ENCODE results near the gene HJV.

Gene HJV

DNA sequence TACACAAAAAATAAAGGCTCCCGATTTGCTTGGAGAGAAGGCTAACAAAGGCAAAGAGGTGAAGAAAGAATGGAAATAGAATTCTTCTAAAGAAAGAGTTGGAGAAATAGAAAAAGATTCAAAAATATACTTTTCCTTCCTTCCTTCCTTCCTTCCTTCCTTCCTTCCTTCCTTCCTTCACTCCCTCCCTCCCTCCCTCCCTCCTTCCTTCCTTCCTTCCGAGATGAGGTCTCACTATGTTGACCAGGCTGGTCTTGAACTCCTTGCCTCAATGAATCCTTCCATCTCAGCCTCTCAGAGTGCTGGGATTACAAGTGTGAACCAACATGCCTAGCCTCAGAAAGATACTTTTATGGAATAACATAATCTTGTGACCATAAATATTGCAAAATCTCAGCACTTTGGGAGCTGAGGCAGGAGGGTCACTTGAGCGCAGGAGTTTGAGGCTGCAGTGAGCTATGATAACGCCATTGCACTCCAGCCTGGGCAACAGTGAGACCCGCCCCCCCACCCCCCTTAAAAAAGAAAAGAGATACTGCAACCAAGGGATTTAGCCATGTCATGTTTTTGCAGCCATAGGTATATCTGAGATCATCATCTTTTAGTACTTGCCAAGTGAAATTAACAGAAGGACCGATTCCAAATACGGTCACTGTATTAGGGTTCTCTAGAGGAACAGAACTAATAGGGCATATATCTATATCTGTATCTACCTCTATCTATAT is 1.0 kb upstream of the HJV start:
- no peak for DNase-seq (ENCODE audit: low read depth in 1 of 2, low spot score in 1 of 2)

GRCh38 chr1:146021050-146021445 is 487 bp downstream of the HJV start:
- DNase-seq (ENCODE audit: low read depth in 1 of 2, low spot score in 1 of 2), result no peak

DNA sequence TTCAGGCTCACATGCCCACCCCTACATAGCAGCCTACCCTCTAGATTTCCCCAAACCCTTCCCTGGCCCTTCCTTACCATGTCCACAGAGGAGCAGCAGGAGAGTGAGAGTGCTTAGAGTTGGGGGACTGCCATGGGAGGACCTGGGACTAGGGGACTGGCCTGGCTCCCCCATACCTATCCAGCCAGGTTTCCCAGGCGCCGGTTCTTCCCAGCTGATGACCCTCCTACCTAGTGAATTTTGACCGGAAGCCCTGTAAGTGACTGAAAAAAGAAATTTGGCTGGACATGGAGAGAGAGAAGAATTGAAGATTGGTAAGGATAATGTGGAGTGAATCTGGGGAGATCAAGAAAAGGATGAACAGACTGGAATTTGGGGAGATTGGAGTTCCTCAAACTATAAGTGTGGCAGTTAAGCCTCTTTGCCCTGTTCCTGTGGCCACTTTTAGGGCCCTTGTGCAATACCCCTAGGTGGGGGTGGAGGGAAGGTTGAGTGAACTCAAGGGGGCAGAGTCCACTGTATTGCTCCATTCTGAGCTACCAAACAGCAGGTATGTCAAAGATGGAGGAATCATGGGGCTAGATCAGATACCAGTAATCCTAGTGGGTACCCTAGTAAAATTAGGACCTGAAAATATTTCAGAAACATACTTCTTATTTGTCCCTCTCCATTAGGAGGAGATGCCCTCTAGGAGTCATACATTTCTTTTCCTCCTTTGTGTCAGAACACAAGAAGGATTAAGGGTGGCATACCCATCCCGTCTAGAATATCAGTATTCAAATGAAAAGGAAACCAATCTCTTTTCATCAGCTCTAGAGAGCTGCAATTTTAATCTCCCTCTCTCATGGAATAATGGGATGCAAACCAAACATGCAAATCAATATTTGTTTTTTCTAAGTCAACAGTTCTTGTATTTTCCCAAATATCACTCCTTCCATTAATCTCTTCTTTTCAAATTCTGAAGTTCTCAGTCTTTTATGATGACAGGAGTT is 1.2 kb downstream of the HJV start:
- DNase-seq (ENCODE audit: low read depth in 1 of 2, low spot score in 1 of 2), result no peak

GRCh38 chr1:146019231-146020057 is 2.1 kb downstream of the HJV start:
- DNase-seq (ENCODE audit: low read depth in 1 of 2, low spot score in 1 of 2), result no peak

DNA sequence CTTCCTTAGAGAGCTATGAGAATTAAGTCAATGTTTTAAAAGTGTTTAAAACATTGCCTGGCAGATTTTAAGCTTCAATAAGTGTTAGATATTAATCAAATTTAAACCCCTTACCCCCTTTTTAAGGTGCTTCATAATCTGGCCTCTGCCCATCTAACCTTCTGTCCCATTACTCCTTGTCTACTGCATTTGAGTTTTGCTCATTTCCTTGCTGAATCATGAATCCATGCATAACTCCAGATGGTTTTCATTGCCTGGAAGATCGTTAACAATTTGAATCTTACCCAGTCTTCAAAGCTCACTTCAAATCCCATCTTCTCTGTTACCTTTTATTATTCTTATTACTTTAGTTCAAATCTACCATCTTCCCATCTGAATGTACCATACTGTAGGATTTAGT is 4.6 kb downstream of the HJV start:
- no peak for DNase-seq (ENCODE audit: low read depth in 1 of 2, low spot score in 1 of 2)

DNA sequence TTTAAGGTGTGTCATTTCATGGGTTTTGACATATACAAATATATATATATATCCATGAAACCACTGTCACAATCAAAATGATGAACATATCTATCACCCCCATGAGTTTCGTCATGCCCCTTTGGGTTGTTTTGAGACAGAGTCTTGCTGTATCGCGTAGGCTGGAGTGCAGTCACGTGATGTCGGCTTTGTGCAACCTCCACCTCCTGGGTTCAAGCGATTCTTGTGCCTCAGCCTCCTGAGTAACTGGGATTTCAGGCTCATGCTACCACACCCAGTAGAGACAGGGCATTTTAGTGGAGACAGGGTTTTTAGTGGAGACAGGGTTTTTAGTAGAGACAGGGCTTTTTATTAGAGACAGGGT is 8.0 kb downstream of the HJV start:
- DNase-seq (ENCODE audit: low read depth in 1 of 2, low spot score in 1 of 2), result no peak

- DNase-seq (ENCODE audit: low read depth in 1 of 2, low spot score in 1 of 2), result peak in 1 of 2 donors; percentile 54
Observed at GRCh38 chr1:146012703-146013558, 8.6 kb downstream of the HJV start.

DNA sequence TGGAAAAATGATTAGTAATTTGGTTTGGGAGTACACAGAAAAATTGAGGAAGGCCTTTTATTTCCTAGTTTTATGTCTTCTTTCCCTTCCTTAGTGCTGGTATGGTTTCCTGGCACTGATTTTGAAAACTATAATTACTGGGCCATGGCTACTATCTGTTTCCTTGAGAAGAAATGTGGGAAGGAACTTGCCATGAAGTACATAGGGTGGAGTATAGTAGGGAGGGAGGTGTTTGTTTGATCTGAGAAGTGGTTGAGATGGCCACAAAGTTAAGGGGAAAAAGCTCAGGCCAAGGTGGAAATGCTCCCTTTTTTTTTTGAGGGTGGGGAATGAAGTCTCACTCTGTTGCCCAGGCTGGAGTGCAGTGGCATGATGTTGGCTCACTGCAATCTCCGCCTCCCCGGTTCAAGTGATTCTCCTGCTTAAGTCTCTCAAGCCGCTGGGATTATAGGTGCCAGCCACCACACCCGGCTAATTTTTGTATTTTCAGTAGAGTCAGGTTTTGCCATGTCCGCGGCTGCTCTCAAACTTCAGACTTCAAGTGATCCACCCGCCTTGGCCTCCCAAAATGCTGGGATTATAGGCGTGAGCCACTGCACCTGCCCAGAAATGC is 11.3 kb downstream of the HJV start:
- DNase-seq (ENCODE audit: low read depth in 1 of 2, low spot score in 1 of 2), result no peak

DNA sequence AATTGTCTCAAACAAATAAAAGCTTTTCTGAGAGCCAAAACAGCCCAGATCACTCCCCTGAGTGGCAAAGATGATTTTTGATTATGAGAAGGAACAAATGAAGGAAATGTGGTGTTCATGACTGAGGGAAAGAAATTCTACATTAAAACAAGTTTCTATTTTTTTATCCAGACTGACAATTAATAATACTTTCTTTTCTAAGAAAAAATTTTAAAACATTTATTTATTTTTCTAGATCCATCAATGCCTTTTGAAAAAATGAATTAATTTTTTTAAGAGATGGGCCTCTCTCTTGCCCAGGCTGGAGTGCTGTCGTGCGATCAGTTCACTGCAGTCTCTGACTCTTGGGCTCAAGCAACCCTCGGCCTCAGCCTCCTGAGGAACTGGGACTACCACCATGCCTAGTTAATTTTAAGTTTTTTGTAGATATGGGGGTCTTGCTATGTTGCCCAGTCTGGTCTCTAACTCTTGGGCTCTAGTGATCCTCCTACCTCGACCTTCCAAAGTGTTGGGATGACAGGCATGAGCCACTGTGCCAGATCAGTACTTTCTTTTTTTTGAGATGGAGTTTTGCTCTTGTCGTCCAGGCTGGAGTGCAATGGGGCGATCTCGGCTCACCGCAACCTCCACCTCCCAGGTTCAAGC is 13.9 kb downstream of the HJV start:
- no peak for DNase-seq (ENCODE audit: low read depth in 1 of 2, low spot score in 1 of 2)

GRCh38 chr1:146001709-146002108 is 19.8 kb downstream of the HJV start:
- DNase-seq (ENCODE audit: low read depth in 1 of 2, low spot score in 1 of 2), result no peak

DNA sequence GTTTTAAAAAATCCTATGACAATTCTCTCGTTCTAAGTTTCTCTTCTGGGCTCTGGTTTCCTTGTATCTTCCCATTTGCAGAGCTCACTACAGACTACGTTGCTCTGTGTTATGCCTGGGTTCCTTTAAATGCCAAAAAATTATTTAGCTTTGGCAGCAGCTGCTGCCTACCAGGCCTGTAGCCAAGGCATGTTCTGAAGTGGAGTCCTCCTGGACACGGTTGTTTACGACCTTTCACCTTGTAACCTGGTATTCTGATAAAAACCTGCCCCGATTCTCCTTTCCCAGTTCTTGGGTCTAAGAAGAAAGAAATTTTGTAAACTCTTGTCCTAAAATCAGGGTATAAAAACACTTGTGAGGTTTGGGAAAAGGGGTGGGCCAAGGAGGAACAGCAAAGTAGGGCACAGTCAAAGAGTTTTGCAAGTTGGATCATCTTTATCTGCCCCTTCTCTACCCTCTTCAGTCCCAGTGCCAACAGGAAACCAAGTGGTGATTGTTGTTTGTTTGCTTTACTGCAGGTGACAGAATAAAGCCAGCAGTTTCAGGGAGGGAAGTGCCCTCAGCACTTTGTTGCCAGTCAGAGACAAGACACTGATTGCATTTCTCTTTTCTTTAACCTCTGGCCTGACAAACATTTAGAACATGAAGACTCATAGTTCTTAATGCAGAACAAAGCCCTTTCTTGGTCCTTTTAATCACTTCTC is 22.1 kb downstream of the HJV start:
- no peak for DNase-seq (ENCODE audit: low read depth in 1 of 2, low spot score in 1 of 2)

GRCh38 chr1:145997718-145998023 is 23.9 kb downstream of the HJV start:
- DNase-seq (ENCODE audit: low read depth in 1 of 2, low spot score in 1 of 2), result no peak

DNA sequence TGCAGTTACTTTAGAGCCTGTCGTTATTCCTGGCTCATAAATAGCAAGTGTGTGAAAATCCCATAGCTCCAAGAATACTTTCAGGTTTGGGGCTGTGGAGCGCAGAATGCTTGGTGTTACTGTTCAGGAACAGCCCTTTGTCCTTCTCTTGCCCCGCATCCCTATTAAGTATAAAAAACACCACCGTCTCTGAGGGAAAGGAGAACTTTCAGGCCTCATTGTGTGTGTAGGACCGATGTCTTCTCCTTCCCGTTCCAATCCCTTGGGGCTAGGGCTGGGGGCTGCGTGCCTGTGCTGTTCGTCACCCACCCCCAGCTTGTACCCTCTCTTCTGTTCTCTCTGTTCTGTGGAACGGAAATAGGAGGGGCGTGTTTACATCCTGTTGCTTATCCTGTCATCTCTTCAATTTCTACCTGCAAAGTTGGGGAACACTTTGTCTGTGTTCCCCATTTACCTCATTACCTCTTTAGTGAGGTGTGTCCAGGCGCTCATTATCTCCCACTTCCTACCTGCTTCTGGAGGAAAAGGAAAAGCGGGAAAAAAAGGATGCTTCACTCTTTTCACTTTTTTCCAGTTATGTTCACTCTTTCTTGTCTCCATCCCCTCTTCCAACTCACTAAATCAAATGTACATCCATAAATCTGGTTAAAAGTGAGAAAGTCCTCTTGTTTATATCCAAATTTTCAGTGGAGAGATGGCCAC is 24.4 kb downstream of the HJV start:
- peak; percentile 33 to 56 for DNase-seq (ENCODE audit: low read depth in 1 of 2, low spot score in 1 of 2)

DNA sequence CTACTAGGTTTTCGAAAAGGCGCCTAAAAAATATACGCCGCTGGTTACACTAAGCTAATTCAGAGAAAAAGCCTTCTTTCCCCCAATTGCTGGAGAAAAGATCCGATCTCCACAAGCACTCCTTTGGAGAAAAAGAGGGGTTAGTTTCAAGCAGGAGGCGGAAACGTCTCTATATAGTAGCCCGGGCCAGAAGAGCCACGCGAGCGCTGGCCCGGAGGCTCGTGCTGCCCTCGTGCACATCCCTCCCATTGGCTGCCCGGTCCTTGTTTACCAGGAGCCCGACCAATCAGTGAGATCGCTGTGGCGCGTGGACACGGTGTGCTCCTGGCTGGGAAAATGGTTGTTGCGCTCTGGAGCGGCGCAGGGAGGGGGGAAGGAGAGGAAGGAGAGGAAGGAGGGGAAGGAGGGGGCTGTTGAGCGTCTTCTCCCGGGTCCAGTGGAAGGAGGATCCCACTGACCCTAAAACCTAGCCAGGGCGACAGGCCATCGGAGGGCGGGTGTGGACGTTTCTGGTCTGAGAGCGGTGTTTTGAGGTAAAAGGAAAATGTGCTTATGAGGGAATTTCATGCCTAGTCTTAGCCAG is 25.0 kb downstream of the HJV start, which contains the start of gene TXNIP:
Gene TXNIP, minus strand, starts transcription at position 147 of the 583 bp plus-strand sequence. CDS start 313 bp downstream, outside the sequence.
- peak; percentile 76 to 93 for DNase-seq (ENCODE audit: low read depth in 1 of 2, low spot score in 1 of 2)

DNA sequence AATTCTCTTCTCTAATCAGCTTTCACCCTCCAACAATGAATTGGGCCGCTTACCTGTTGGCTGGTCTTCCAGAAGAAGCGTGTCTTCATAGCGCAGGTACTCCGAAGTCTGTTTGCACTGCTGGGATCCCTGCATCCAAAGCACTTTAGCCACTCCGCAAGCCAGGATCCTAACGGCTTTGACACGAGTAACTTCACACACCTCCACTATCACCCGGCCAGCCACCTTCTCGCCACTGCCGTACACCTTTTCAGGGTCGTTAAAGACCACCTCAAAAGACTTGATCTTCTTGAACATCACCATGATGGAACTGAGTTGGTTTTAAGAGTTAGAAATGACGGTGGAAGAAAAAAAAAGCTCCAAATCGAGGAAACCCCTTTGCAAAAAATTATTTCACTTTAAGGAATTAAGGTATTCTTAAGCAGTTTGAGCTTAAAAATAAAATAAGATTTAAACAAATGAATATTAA is 25.5 kb downstream of the HJV start:
- DNase-seq (ENCODE audit: low read depth in 1 of 2, low spot score in 1 of 2), result no peak

GRCh38 chr1:145995148-145995881 is 26.2 kb downstream of the HJV start:
- DNase-seq (ENCODE audit: low read depth in 1 of 2, low spot score in 1 of 2), result no peak

All from activated CD4-positive, alpha-beta T cell treated with anti-CD3 and anti-CD28 coated beads, Interleukin-2, amount 50 U/mL, for 24 hours (primary cell).